ENCODE results near the gene SREBF2. TPM values are rescaled to one million over a fixed set of nuclear protein-coding genes. Genes with fewer than 3 reads are reported as not detected.
A peak's percentile ranks its signal among the peaks of the same experiment; 100 is the strongest.

SREBF2 gene
- polyA plus RNA-seq (ENCODE audit: low read depth in 6 of 6) = 10 to 100 TPM; 30.1 to 52.8 (median 40.7) TPM

- H3K36me3 Mint-ChIP-seq = peaks cover 7 to 9% of the 10 kb centered on the region in 2 donors
- peak within 1 kb of the TSS; percentile 91 to 99 (median 97) for H3K4me3 Mint-ChIP-seq
- peaks cover 20 to 72% (median 53%) of the 10 kb centered on the region in 3 donors for H3K4me1 Mint-ChIP-seq
- no peaks in the 10 kb centered on the region for H3K9me3 Mint-ChIP-seq
- ATAC-seq (ENCODE audit: low read depth in 2 of 2) (peak; percentile 88 to 89), DNase-seq (peak; percentile 99)
- H3K27me3 Mint-ChIP-seq = no peaks in the 10 kb centered on the region
- H3K27ac Mint-ChIP-seq = peak within 1 kb of the TSS; percentile 99 to 100 (median 100)
These were observed at the start of gene SREBF2 for GRCh38 chr22:41832553-41833368. SREBF2 (plus strand) TSS chr22:41833105; CDS start chr22:41833271, 166 bp downstream.

GRCh38 chr22:41787331-41787730 lies 45.6 kb upstream of the SREBF2 start:
- no peak overlapping the region for H3K27ac Mint-ChIP-seq

DNA sequence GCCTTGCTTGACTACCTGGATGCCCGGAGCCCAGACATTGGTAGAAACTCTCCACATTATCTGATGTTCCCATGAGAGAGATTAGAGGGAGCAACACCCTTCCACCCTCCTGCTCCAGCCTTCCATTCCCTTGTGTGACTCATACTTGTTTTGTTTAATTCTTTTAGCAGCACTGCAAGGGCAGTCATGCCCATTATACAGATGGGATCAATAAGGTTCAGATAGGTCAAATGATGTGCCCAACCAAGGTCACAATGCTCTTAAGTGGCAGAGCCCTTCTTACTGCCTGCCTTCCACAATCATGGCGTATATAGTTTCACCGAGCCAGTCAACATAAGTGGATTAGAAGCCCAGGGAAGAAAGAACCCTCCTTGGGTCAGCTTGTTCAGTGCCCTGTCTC lies 39.0 kb upstream of the SREBF2 start:
- ATAC-seq (ENCODE audit: low read depth in 2 of 2) (no peak), DNase-seq (no peak)
- Mint-ChIP-seq H3K9me3 (no peaks in the 10 kb centered on the region), H3K27me3 (no peaks in the 10 kb centered on the region), H3K36me3 (peaks cover 8 to 14% of the 10 kb centered on the region in 2 donors), H3K27ac (peak overlapping the region in 1 of 6 donors; percentile 58), H3K4me3 (no peak overlapping the region), H3K4me1 (peaks cover under 1 to 3% (median under 1%) of the 10 kb centered on the region in 3 donors)

More at GRCh38 chr22:41787331-41787730, 45.6 kb upstream of the SREBF2 start:
- Mint-ChIP-seq H3K4me3 (no peak overlapping the region), H3K27me3 (no peaks in the 10 kb centered on the region), H3K9me3 (no peaks in the 10 kb centered on the region), H3K4me1 (peaks cover 9 to 22% (median 11%) of the 10 kb centered on the region in 3 donors), H3K36me3 (peaks cover 0 to 16% of the 10 kb centered on the region in 2 donors)
- no peak for DNase-seq
- no peak for ATAC-seq (ENCODE audit: low read depth in 2 of 2)

GRCh38 chr22:41798736-41799135 lies 34.2 kb upstream of the SREBF2 start:
- DNase-seq (no peak), ATAC-seq (ENCODE audit: low read depth in 2 of 2) (no peak)
- Mint-ChIP-seq H3K27ac (peak overlapping the region in 4 of 6 donors; percentile 78 to 93 (median 86)), H3K4me1 (peaks cover 16 to 38% (median 32%) of the 10 kb centered on the region in 3 donors), H3K27me3 (no peaks in the 10 kb centered on the region), H3K36me3 (peaks cover 0 to 12% of the 10 kb centered on the region in 2 donors), H3K4me3 (peak overlapping the region in 6 of 8 donors; percentile 93 to 98 (median 98)), H3K9me3 (no peaks in the 10 kb centered on the region)

DNA sequence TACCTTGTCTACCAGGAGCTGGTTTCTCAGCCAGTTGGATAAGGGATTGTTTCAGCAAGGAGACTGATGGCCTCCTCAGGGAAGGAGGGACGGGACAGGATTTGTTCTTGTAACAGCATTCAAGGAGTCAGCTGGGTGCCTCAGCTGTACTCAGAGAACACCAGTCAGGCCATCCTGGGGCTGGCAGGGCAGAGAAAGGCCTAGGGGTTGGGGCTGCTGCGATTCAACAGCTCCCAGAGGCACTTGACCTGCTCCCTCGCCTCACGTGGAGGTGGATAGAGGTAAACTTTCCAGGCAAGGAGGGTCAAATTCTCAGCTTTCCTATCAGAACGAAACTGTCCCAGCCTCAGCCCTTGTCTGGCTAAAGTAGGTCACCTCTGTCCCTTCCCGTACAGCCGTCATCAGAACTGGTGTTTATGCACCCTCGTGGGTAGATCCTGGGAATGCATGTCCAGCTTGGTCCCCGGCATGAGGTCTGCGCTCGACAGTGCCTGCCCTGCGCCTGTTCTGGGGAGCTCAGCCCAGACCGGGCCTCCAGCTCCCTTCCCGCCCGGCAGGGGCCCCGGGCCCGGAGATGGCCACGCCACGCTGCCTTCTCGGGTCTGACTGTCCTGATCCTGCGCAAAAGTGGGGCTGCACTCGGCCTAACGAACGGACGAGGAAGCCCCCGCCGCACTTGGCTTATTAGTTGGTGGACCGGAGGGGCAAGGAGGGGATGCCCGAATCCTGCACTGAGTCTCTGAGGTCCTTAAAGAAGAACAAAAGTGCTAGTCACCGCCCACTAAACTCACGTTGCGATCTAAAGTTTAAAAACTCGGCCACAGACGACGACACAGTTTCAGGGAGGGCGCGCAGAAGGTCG lies 33.2 kb upstream of the SREBF2 start:
- peaks cover 0 to 7% of the 10 kb centered on the region in 2 donors for H3K36me3 Mint-ChIP-seq
- no peaks in the 10 kb centered on the region for H3K27me3 Mint-ChIP-seq
- peak overlapping the region; percentile 93 to 99 (median 99) for H3K27ac Mint-ChIP-seq
- peaks cover 16 to 43% (median 38%) of the 10 kb centered on the region in 3 donors for H3K4me1 Mint-ChIP-seq
- peak overlapping the region; percentile 93 to 99 (median 98) for H3K4me3 Mint-ChIP-seq
- no peak for DNase-seq
- H3K9me3 Mint-ChIP-seq = no peaks in the 10 kb centered on the region
- peak; percentile 44 to 48 for ATAC-seq (ENCODE audit: low read depth in 2 of 2)

GRCh38 chr22:41800348-41801146 lies 32.4 kb upstream of the SREBF2 start, which contains the start of gene CCDC134:
CCDC134 (plus strand) TSS chr22:41800679; CDS start chr22:41808891, 8,212 bp downstream.
- DNase-seq = peak; percentile 91
- Mint-ChIP-seq H3K27me3 (no peaks in the 10 kb centered on the region), H3K27ac (peak within 1 kb of the TSS; percentile 93 to 99 (median 99)), H3K4me1 (peaks cover 16 to 44% (median 38%) of the 10 kb centered on the region in 3 donors), H3K36me3 (no peaks in the 10 kb centered on the region), H3K9me3 (no peaks in the 10 kb centered on the region), H3K4me3 (peak within 1 kb of the TSS; percentile 93 to 99 (median 98))
- peak; percentile 97 to 99 for ATAC-seq (ENCODE audit: low read depth in 2 of 2)

GRCh38 chr22:41801147-41801819 lies 31.6 kb upstream of the SREBF2 start:
- ATAC-seq (ENCODE audit: low read depth in 2 of 2) = no peak
- Mint-ChIP-seq H3K4me3 (peak overlapping the region; percentile 93 to 99 (median 98)), H3K9me3 (no peaks in the 10 kb centered on the region), H3K36me3 (no peaks in the 10 kb centered on the region), H3K27me3 (no peaks in the 10 kb centered on the region), H3K27ac (peak overlapping the region; percentile 93 to 99 (median 99)), H3K4me1 (peaks cover 16 to 45% (median 38%) of the 10 kb centered on the region in 3 donors)
- no peak for DNase-seq

DNA sequence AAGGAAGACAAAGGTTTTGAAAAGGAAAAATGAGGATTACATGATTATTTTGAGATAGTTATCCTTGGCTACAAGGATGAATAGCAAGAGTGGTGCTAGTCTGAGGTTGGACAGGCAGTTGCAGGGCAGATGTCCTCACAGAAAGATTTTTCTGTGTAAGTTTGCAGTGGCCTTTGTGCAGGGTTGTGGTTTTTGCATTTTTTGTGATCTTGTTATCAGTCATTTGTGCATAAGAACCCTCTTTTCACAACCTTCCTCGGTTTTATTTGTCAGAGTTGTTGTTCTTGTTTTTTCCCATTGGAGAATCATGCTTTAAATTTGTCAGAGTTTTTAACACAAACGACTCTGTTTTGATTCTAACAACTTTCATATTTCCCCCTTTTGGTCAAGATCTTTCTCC lies 31.0 kb upstream of the SREBF2 start:
- H3K4me1 Mint-ChIP-seq = peaks cover 16 to 45% (median 38%) of the 10 kb centered on the region in 3 donors
- no peaks in the 10 kb centered on the region for H3K9me3 Mint-ChIP-seq
- no peak for DNase-seq
- H3K4me3 Mint-ChIP-seq = peak overlapping the region in 7 of 8 donors; percentile 93 to 99 (median 97)
- H3K36me3 Mint-ChIP-seq = no peaks in the 10 kb centered on the region
- H3K27me3 Mint-ChIP-seq = no peaks in the 10 kb centered on the region
- ATAC-seq (ENCODE audit: low read depth in 2 of 2) = no peak
- peak overlapping the region in 2 of 6 donors; percentile 54 to 99 for H3K27ac Mint-ChIP-seq

DNA sequence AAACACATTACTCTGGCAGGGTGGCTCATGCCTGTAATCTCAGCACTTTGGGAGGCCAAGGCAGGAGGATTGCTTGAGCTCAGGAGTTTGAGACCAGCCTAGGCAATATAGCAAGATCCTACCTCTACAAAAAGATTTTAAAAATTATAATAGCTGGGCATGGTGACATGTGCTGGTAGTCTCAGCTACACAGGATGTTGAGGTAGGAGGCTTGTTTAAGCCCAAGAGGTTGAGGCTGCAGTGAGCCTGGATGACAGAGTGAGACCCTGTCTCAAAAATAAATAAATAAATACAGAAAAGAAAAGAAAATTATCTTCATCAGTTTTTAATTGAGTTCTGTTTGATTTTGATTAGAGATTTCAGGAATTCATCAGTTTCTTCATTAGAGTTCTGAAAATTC lies 27.3 kb upstream of the SREBF2 start:
- Mint-ChIP-seq H3K9me3 (no peaks in the 10 kb centered on the region), H3K36me3 (peaks cover 6 to 13% of the 10 kb centered on the region in 2 donors), H3K27ac (peak overlapping the region in 1 of 6 donors; percentile 63), H3K4me1 (peaks cover 13 to 36% (median 29%) of the 10 kb centered on the region in 3 donors), H3K27me3 (no peaks in the 10 kb centered on the region), H3K4me3 (no peak overlapping the region)
- no peak for ATAC-seq (ENCODE audit: low read depth in 2 of 2)
- no peak for DNase-seq

DNA sequence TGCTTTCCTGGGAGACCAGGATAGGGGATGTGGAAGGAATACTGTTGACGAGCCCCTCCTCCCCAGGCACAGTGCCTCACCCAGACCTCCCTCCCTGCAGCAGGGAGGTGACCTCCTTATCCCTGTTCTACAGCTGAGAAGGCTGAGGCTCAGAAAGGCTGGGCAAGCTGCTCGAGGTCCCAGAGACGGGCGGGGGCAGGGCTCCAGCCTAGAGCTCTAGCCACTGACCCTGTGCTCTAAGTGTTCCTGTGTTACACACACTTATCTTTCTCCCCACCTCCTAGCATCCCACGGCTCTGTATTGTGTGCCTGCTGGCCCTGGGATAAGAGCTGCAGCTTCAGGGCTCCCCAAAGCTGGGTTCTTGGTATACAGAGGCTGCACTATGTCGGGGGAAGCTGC lies 24.5 kb upstream of the SREBF2 start:
- H3K27me3 Mint-ChIP-seq = no peaks in the 10 kb centered on the region
- peaks cover 6 to 13% of the 10 kb centered on the region in 2 donors for H3K36me3 Mint-ChIP-seq
- peak overlapping the region in 1 of 8 donors; percentile 42 for H3K4me3 Mint-ChIP-seq
- no peak overlapping the region for H3K27ac Mint-ChIP-seq
- no peaks in the 10 kb centered on the region for H3K9me3 Mint-ChIP-seq
- no peak for ATAC-seq (ENCODE audit: low read depth in 2 of 2)
- peaks cover 5 to 13% (median 13%) of the 10 kb centered on the region in 3 donors for H3K4me1 Mint-ChIP-seq
- no peak for DNase-seq

GRCh38 chr22:41810022-41810421 lies 22.9 kb upstream of the SREBF2 start:
- no peaks in the 10 kb centered on the region for H3K9me3 Mint-ChIP-seq
- H3K36me3 Mint-ChIP-seq = peaks cover 6 to 13% of the 10 kb centered on the region in 2 donors
- H3K27me3 Mint-ChIP-seq = no peaks in the 10 kb centered on the region
- ATAC-seq (ENCODE audit: low read depth in 2 of 2) (no peak), DNase-seq (no peak)
- H3K4me1 Mint-ChIP-seq = peaks cover 7 to 12% (median 9%) of the 10 kb centered on the region in 3 donors
- peak overlapping the region in 1 of 6 donors; percentile 79 for H3K27ac Mint-ChIP-seq
- H3K4me3 Mint-ChIP-seq = no peak overlapping the region
